Upper lobe of left lung (tissue), 4 donors: Measurements from ENCODE around the gene RPUSD3.

Experiments used
- POLR2A ChIP-seq, 4 donors: fragments of 450-650 bp; IDR thresholded peaks; one replicate each; pipeline ENCODE4 v1.5.1; 2016 to 2017; ENCODE audit warnings: antibody characterized with exemption in 4 of 4, mild to moderate bottlenecking in 2 of 4
- POLR2AphosphoS5 ChIP-seq, 2 donors: sonication (generic); formaldehyde crosslinking; IDR thresholded peaks; one replicate each; pipeline ENCODE4 v1.5.1; 2017; ENCODE audit warnings: antibody characterized with exemption in 2 of 2
- TF ChIP-seq, protein P1 (sequence below), 6 experiments: fragments of 450-650 bp in 4 of 6; fragments of 200-600 bp in 2 of 6; sonication (generic) in 2 of 6; IDR thresholded peaks; one replicate each; pipeline ENCODE4 v1.5.1; 2016 to 2019; ENCODE audit warnings: antibody characterized with exemption in 6 of 6

DNA sequence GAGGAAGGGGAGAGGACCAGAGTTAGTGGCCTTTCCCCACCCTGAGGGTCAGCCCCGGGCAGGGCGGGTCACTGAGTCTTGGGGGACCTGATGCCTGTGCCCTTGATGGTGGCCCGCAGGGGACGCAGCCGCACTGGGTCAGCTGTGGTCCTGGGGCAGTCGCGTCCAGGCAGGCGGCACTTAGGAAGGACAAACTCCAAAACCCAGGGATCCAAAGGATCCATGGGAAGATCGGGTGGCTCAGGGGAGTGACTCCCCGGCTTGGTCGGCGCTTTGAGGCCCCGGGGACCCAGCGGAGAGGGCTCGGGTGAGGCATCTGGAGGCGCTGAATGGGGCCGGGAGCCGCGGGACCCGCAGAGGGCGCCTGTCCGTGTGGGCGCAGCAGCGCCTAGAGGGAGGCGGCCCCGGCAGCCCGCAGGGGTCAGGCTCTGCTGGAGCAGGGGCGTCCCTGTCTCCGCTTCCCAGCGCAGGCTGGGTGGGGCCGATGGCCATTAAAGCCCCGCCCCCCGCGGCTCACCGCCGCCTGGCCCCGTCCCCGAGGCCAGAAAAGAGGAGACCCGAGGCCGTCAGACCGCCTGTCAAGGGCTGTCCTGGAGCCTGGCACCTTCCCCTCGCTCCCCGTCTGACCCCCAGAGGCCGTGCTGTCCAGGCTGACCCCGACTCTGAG, 18.7 kb upstream of the RPUSD3 start:
- TF ChIP-seq POLR2A (IDR thresholded peaks at IDR 0.05) (no peak), POLR2AphosphoS5 (IDR thresholded peaks at IDR 0.05) (no peak)
- TF ChIP-seq, protein P1, sequence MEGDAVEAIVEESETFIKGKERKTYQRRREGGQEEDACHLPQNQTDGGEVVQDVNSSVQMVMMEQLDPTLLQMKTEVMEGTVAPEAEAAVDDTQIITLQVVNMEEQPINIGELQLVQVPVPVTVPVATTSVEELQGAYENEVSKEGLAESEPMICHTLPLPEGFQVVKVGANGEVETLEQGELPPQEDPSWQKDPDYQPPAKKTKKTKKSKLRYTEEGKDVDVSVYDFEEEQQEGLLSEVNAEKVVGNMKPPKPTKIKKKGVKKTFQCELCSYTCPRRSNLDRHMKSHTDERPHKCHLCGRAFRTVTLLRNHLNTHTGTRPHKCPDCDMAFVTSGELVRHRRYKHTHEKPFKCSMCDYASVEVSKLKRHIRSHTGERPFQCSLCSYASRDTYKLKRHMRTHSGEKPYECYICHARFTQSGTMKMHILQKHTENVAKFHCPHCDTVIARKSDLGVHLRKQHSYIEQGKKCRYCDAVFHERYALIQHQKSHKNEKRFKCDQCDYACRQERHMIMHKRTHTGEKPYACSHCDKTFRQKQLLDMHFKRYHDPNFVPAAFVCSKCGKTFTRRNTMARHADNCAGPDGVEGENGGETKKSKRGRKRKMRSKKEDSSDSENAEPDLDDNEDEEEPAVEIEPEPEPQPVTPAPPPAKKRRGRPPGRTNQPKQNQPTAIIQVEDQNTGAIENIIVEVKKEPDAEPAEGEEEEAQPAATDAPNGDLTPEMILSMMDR (IDR thresholded peaks at IDR 0.05), result peak in 4 of 6 experiments; percentile 31 to 50 (median 40)
